A549 (cell line): ENCODE results near the gene NDUFAF2. TPM values are rescaled to one million over a fixed set of nuclear protein-coding genes. Genes with fewer than 3 reads are reported as not detected.
A peak's percentile ranks its signal among the peaks of the same experiment; 100 is the strongest.

Experiments
- ATAC-seq, 2 experiments: fragments of 200-7000 bp in 1 of 2; fragments of >200 bp in 1 of 2; cut with Nextera tagmentation in 1 of 2; cut with Tn5 transposase in 1 of 2; 3 replicates each; pipeline versions ENCODE4 v1.8.0 to v1.9.1; 2018 to 2020; ENCODE audit warnings: mild to moderate bottlenecking in 1 of 2, moderate library complexity in 1 of 2
- CTCF ChIA-PET: fragments of 300-600 bp; sonication (Branson Sonifier 250); formaldehyde crosslinking; extraction: SDS; loops from one replicate; lab custom pipeline; 2021; ENCODE audit warnings: antibody characterized with exemption, inconsistent platforms; lab: Yijun Ruan, JAX
- POLR2A ChIA-PET: fragments of 350-600 bp; formaldehyde crosslinking; extraction: SDS; loops from one replicate; lab custom pipeline; 2021; ENCODE audit warnings: antibody characterized with exemption, inconsistent platforms; lab: Yijun Ruan, JAX
- DNase-seq, 2 experiments: peaks; one replicate each; pipeline versions ENCODE4 v3.0.0 to v3.0.0-alpha.2; 2011 to 2016; ENCODE audit warnings: low read depth in 1 of 2, low spot score in 1 of 2
- FAIRE-seq: peaks from 2 replicates; lab custom pipeline; 2011; peaks lifted over from hg19 to GRCh38; lab: Jason Lieb, UNC
- H3K27ac ChIP-seq, 2 experiments: fragments of >200 bp; sonication (Bioruptor Twin); formaldehyde crosslinking; 3 replicates each; pipeline ENCODE4 v1.5.1; 2016 to 2017
- H3K4me1 ChIP-seq: fragments of >200 bp; sonication (Bioruptor Twin); formaldehyde crosslinking; 3 replicates; pipeline ENCODE4 v1.6.1; 2016
- H3K4me2 ChIP-seq: fragments of >200 bp; sonication (Bioruptor Twin); formaldehyde crosslinking; 3 replicates; pipeline ENCODE4 v1.6.1; 2016
- H3K4me3 ChIP-seq: fragments of >200 bp; sonication (Bioruptor Twin); formaldehyde crosslinking; 3 replicates; pipeline ENCODE4 v1.5.1; 2016
- H3K9me3 ChIP-seq: fragments of >200 bp; sonication (Bioruptor Twin); formaldehyde crosslinking; 3 replicates; pipeline ENCODE4 v1.6.1; 2016
- BCL3 ChIP-seq: fragments of >200 bp; sonication (Bioruptor Twin); formaldehyde crosslinking; IDR thresholded peaks from 3 replicates; pipeline ENCODE4 v1.6.1; 2016
- CBX2 ChIP-seq: fragments of 200-600 bp; sonication (generic); IDR thresholded peaks from 2 replicates; pipeline ENCODE4 v1.6.1; 2016; ENCODE audit warnings: low read depth, mild to moderate bottlenecking, borderline replicate concordance
- CHD4 ChIP-seq: fragments of 200-600 bp; sonication (generic); IDR thresholded peaks from 2 replicates; pipeline ENCODE4 v1.6.1; 2016; ENCODE audit warnings: antibody characterized with exemption, mild to moderate bottlenecking, borderline replicate concordance
- EHF ChIP-seq: fragments of 250-450 bp; sonication (Bioruptor Pico); IDR thresholded peaks from 2 replicates; pipeline ENCODE4 v1.5.0; 2020; ENCODE audit warnings: mild to moderate bottlenecking
- EP300 ChIP-seq, 2 experiments: fragments of >200 bp; sonication (Bioruptor Twin); formaldehyde crosslinking; IDR thresholded peaks; 2 replicates in 1 of 2; 3 replicates in 1 of 2; pipeline ENCODE4 v1.6.1; 2016 to 2017
- ESRRA ChIP-seq: fragments of 150-350 bp; IDR thresholded peaks from 2 replicates; pipeline ENCODE4 v1.6.1; 2014; ENCODE audit warnings: mild to moderate bottlenecking, low read length, borderline replicate concordance
- HDAC2 ChIP-seq: fragments of 200-600 bp; sonication (generic); IDR thresholded peaks from 2 replicates; pipeline ENCODE4 v1.6.1; 2016
- HOXB5 ChIP-seq: fragments of 250-450 bp; sonication (Bioruptor Pico); IDR thresholded peaks from 2 replicates; pipeline ENCODE4 v1.5.0; 2020; ENCODE audit warnings: mild to moderate bottlenecking, moderate library complexity
- JUNB ChIP-seq: fragments of >200 bp; sonication (Bioruptor Twin); formaldehyde crosslinking; IDR thresholded peaks from 2 replicates; pipeline ENCODE4 v1.6.1; 2016
- MAFK ChIP-seq: fragments of 450-650 bp; IDR thresholded peaks from 2 replicates; pipeline ENCODE4 v1.6.1; 2014; ENCODE audit not compliant: partially characterized antibody
- MAZ ChIP-seq: fragments of 150-350 bp; IDR thresholded peaks from 2 replicates; pipeline ENCODE4 v1.6.1; 2014; ENCODE audit warnings: antibody characterized with exemption, low read depth, low read length, borderline replicate concordance
- MYC ChIP-seq: IDR thresholded peaks from 2 replicates; pipeline ENCODE4 v1.6.1; 2012; ENCODE audit warnings: mild to moderate bottlenecking, inconsistent platforms, low read length, improper control_type of control experiment, borderline replicate concordance
- NR3C1 ChIP-seq: fragments of >200 bp; sonication (Bioruptor Twin); formaldehyde crosslinking; IDR thresholded peaks from 3 replicates; pipeline ENCODE4 v1.6.1; 2017
- PBX3 ChIP-seq: IDR thresholded peaks from 2 replicates; pipeline ENCODE4 v1.6.1; 2012
- PHF8 ChIP-seq: fragments of 200-600 bp; sonication (generic); IDR thresholded peaks from 2 replicates; pipeline ENCODE4 v1.6.1; 2016; ENCODE audit warnings: low read depth, mild to moderate bottlenecking, antibody characterized with exemption, moderate library complexity, borderline replicate concordance
- POLR2A ChIP-seq: IDR thresholded peaks from 2 replicates; pipeline ENCODE4 v1.6.1; 2012; ENCODE audit warnings: mild to moderate bottlenecking, low read length
- RAD21 ChIP-seq, 2 experiments: fragments of >200 bp in 1 of 2; sonication (Bioruptor Twin) in 1 of 2; formaldehyde crosslinking in 1 of 2; IDR thresholded peaks in 1 of 2; conservative IDR thresholded peaks in 1 of 2; 2 replicates in 1 of 2; 3 replicates in 1 of 2; pipeline ENCODE4 v1.6.1; 2012 to 2018; ENCODE audit warnings: inconsistent platforms in 1 of 2
- RARB ChIP-seq: fragments of 250-450 bp; sonication (Bioruptor Pico); IDR thresholded peaks from 2 replicates; pipeline ENCODE4 v1.8.0; 2021; ENCODE audit warnings: mild to moderate bottlenecking, moderate library complexity
- RCOR1 ChIP-seq: fragments of 150-350 bp; IDR thresholded peaks from 2 replicates; pipeline ENCODE4 v1.6.1; 2014; ENCODE audit warnings: antibody characterized with exemption, low read length, low read depth
- RFX5 ChIP-seq: fragments of 450-650 bp; IDR thresholded peaks from 2 replicates; pipeline ENCODE4 v1.7.1; 2014; ENCODE audit warnings: antibody characterized with exemption, mild to moderate bottlenecking, moderate library complexity
- RNF2 ChIP-seq: fragments of 200-600 bp; sonication (generic); IDR thresholded peaks from 2 replicates; pipeline ENCODE4 v1.6.1; 2016; ENCODE audit warnings: low read depth, mild to moderate bottlenecking, antibody characterized with exemption, moderate library complexity, borderline replicate concordance
- SMC3 ChIP-seq: fragments of >200 bp; sonication (Bioruptor Twin); formaldehyde crosslinking; IDR thresholded peaks from 3 replicates; pipeline ENCODE4 v1.6.1; 2018; ENCODE audit warnings: inconsistent platforms
- TP53 ChIP-seq: fragments of 250-450 bp; sonication (Bioruptor Pico); IDR thresholded peaks from 2 replicates; pipeline ENCODE4 v1.5.0; 2021; ENCODE audit warnings: mild to moderate bottlenecking, moderate library complexity
- ZC3H11A ChIP-seq: fragments of 450-650 bp; IDR thresholded peaks from 2 replicates; pipeline ENCODE4 v1.6.1; 2014; ENCODE audit warnings: antibody characterized with exemption, mild to moderate bottlenecking
- ZNF302 ChIP-seq: fragments of 250-450 bp; sonication (Bioruptor Pico); IDR thresholded peaks from 2 replicates; pipeline ENCODE4 v1.9.0; 2021; ENCODE audit warnings: inconsistent platforms, mild to moderate bottlenecking, moderate library complexity
- ZSCAN20 ChIP-seq: fragments of 250-450 bp; sonication (Bioruptor Pico); IDR thresholded peaks from 2 replicates; pipeline ENCODE4 v1.8.0; 2022; ENCODE audit warnings: mild to moderate bottlenecking, moderate library complexity
- WGBS: methylation state at CpG from one replicate; pipeline ENCODE4 v1.1.6; 2017; ENCODE audit errors: missing lambda C conversion rate; 5-methylcytosine and 5-hydroxymethylcytosine counted together
- polyA plus RNA-seq, 4 experiments: library from polyadenylated mRNA; depleted of rRNA in 3 of 4; stranded (reverse); fragments of >200 nt; fragmentation: RNase III in 1 of 4; extraction: RNeasy Plus Mini Kit Qiagen cat#74134 plus additional on column Dnase treatment in 1 of 4; gene quantifications; 2 replicates in 3 of 4; 3 replicates in 1 of 4; pipeline ENCODE4 v1.2.3, GENCODE V29; 2011 to 2017
- TF ChIP-seq, protein P1 (sequence below): fragments of 250-450 bp; sonication (Bioruptor Pico); IDR thresholded peaks from 2 replicates; pipeline ENCODE4 v1.5.0; 2020; ENCODE audit warnings: low read depth, mild to moderate bottlenecking, moderate library complexity
- TF ChIP-seq, protein P2 (sequence below): fragments of >200 bp; sonication (Bioruptor Twin); formaldehyde crosslinking; IDR thresholded peaks from 3 replicates; pipeline ENCODE4 v1.5.1; 2016
- TF ChIP-seq, protein P3 (sequence below): fragments of >200 bp; sonication (Bioruptor Twin); formaldehyde crosslinking; IDR thresholded peaks from 2 replicates; pipeline ENCODE4 v1.6.1; 2016
- TF ChIP-seq, protein P4 (sequence below): IDR thresholded peaks from 2 replicates; pipeline ENCODE4 v1.6.1; 2012; ENCODE audit warnings: low read depth, borderline replicate concordance
- TF ChIP-seq, protein P5 (sequence below): fragments of 250-450 bp; sonication (Bioruptor Pico); IDR thresholded peaks from 2 replicates; pipeline ENCODE4 v1.5.0; 2021; ENCODE audit warnings: mild to moderate bottlenecking, moderate library complexity, borderline replicate concordance

The NDUFAF2 gene
- polyA plus RNA-seq, 2 of the 4 experiments (the other 2 are of a cell fraction), result 66.1 to 83.7 TPM

- TF ChIP-seq, protein P1, sequence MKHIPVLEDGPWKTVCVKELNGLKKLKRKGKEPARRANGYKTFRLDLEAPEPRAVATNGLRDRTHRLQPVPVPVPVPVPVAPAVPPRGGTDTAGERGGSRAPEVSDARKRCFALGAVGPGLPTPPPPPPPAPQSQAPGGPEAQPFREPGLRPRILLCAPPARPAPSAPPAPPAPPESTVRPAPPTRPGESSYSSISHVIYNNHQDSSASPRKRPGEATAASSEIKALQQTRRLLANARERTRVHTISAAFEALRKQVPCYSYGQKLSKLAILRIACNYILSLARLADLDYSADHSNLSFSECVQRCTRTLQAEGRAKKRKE (CRISPR knock-in tag), result no peak
- TF ChIP-seq TP53 (no peak), ZC3H11A (no peak), HDAC2 (no peak), HOXB5 (CRISPR knock-in tag) (no peak), JUNB (no peak), MYC (no peak), RNF2 (no peak), RFX5 (no peak), RARB (CRISPR knock-in tag) (no peak), PHF8 (no peak), RAD21 (conservative IDR thresholded peaks at IDR 0.05 in 1 of 2, IDR thresholded peaks at IDR 0.05 in 1 of 2) (peak; percentile 82 to 83), ZNF302 (CRISPR knock-in tag) (no peak), ESRRA (no peak), NR3C1 (no peak), PBX3 (no peak), SMC3 (peak; percentile 79), EHF (CRISPR knock-in tag) (no peak)
- TF ChIP-seq, protein P2, sequence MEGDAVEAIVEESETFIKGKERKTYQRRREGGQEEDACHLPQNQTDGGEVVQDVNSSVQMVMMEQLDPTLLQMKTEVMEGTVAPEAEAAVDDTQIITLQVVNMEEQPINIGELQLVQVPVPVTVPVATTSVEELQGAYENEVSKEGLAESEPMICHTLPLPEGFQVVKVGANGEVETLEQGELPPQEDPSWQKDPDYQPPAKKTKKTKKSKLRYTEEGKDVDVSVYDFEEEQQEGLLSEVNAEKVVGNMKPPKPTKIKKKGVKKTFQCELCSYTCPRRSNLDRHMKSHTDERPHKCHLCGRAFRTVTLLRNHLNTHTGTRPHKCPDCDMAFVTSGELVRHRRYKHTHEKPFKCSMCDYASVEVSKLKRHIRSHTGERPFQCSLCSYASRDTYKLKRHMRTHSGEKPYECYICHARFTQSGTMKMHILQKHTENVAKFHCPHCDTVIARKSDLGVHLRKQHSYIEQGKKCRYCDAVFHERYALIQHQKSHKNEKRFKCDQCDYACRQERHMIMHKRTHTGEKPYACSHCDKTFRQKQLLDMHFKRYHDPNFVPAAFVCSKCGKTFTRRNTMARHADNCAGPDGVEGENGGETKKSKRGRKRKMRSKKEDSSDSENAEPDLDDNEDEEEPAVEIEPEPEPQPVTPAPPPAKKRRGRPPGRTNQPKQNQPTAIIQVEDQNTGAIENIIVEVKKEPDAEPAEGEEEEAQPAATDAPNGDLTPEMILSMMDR, result peak; percentile 77
- TF ChIP-seq, protein P3, sequence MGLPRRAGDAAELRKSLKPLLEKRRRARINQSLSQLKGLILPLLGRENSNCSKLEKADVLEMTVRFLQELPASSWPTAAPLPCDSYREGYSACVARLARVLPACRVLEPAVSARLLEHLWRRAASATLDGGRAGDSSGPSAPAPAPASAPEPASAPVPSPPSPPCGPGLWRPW, result no peak
These were observed 222.4 kb downstream of the NDUFAF2 start (continued) for GRCh38 chr5:61167382-61167781.

GRCh38 chr5:61168951-61169350 lies 223.9 kb downstream of the NDUFAF2 start:
- Histone ChIP-seq H3K27ac (no peak overlapping the region), H3K4me3 (no peak overlapping the region), H3K4me2 (no peak overlapping the region), H3K4me1 (no peaks in the 10 kb centered on the region; the same call in 2 of the 3 replicates), H3K9me3 (no peaks in the 10 kb centered on the region)
- DNase-seq (no peak), FAIRE-seq (no peak), ATAC-seq (no peak)
- POLR2A ChIA-PET, result no interaction called here
- CTCF ChIA-PET, result interaction anchor here (0.6 to 3.0 kb wide), 4 partner anchors 133 to 490 kb away, joined by 3 to 12 read pairs (median 4); no protein-coding TSS in a partner anchor
- 91% methylated on average over 8 of the region's 8 CpGs for WGBS
- TF ChIP-seq MAFK (no peak), CBX2 (no peak), RCOR1 (no peak), ZSCAN20 (CRISPR knock-in tag) (no peak), ZC3H11A (no peak), EP300 (IDR thresholded peaks at IDR 0.05) (no peak), POLR2A (no peak), MAZ (no peak), CHD4 (no peak), BCL3 (no peak), RFX5 (no peak)
- TF ChIP-seq, protein P4, sequence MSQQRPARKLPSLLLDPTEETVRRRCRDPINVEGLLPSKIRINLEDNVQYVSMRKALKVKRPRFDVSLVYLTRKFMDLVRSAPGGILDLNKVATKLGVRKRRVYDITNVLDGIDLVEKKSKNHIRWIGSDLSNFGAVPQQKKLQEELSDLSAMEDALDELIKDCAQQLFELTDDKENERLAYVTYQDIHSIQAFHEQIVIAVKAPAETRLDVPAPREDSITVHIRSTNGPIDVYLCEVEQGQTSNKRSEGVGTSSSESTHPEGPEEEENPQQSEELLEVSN, result no peak
- TF ChIP-seq, protein P5, sequence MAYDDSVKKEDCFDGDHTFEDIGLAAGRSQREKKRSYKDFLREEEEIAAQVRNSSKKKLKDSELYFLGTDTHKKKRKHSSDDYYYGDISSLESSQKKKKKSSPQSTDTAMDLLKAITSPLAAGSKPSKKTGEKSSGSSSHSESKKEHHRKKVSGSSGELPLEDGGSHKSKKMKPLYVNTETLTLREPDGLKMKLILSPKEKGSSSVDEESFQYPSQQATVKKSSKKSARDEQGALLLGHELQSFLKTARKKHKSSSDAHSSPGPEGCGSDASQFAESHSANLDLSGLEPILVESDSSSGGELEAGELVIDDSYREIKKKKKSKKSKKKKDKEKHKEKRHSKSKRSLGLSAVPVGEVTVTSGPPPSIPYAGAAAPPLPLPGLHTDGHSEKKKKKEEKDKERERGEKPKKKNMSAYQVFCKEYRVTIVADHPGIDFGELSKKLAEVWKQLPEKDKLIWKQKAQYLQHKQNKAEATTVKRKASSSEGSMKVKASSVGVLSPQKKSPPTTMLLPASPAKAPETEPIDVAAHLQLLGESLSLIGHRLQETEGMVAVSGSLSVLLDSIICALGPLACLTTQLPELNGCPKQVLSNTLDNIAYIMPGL, result no peak
- TF ChIP-seq, protein P2, result no peak
